Natural killer cell treated with Interleukin-12 subunit alpha and Interleukin-12 subunit beta and Interleukin-15 and Interleukin-18, amount 100 ng/mL, for 72 hours (primary cell): ENCODE data around the gene PPM1L. TPM values are rescaled to one million over a fixed set of nuclear protein-coding genes. Genes with fewer than 3 reads are reported as not detected.

Experiments
- total RNA-seq, 2 donors: library from RNA; stranded (reverse); gene quantifications; one replicate each; pipeline ENCODE4 v1.2.3, GENCODE V29; 2022

The PPM1L gene
- total RNA-seq, 2 donors from 2014 or later: 14.9 to 15.2 TPM

Other genes with a start within 250 kb of the PPM1L start
- gene KPNA4, start 190.7 kb upstream of the PPM1L start, total RNA-seq: 10 to 100 TPM; 63.1 to 69.4 TPM
- not detected for gene ARL14, start 79.1 kb upstream of the PPM1L start, total RNA-seq